Right lobe of liver (tissue), 4 donors: ENCODE measurements around the gene ITPKB.

Source experiments
- POLR2A ChIP-seq: fragments of 450-650 bp; IDR thresholded peaks from one replicate; pipeline ENCODE4 v1.6.1; 2017; ENCODE audit warnings: antibody characterized with exemption, mild to moderate bottlenecking
- TF ChIP-seq, protein P1 (sequence below), 4 donors: fragments of 200-600 bp in 3 of 4; fragments of 450-650 bp in 1 of 4; IDR thresholded peaks; one replicate each; pipeline versions ENCODE4 v1.5.1 to v1.8.0; 2016 to 2022; ENCODE audit warnings: antibody characterized with exemption in 4 of 4, mild to moderate bottlenecking in 2 of 4
- donor health status: DM: no; HTN: no; CAD: no.
- donor health status: DM: no; HTN: no; CAD: no.
- donor health status: DM: no; HTN: yes; CAD: no.

DNA sequence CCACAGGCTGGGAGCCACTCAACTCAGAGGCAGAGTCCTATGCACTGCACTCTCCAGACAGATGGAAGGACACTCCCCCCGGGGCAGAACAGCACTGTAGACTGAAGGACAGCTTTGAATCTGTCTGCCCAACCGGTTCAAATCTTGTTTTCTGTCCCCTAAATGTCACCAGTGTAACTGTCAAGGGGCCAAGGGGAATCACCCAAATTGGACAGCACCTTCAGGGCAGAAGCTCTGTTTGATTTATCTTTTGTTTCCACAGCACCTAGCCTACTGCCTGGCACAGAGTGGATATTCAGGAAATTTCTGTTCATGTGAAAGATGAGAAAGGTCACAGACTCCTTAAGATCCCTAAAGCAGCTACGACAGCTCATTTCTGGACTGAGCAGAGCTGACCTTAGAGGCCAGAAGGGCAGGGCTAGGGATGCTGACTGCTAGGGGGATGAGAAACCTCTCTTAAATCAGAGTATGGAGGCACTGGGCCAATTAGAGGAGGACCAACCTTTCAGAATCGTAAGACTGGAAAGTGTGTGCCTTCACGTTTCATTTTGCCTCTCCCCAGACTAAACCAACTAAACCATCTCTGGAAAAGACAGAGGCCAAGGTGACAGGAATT, 41.0 kb downstream of the ITPKB start:
- no peak for TF ChIP-seq POLR2A
- TF ChIP-seq, protein P1, sequence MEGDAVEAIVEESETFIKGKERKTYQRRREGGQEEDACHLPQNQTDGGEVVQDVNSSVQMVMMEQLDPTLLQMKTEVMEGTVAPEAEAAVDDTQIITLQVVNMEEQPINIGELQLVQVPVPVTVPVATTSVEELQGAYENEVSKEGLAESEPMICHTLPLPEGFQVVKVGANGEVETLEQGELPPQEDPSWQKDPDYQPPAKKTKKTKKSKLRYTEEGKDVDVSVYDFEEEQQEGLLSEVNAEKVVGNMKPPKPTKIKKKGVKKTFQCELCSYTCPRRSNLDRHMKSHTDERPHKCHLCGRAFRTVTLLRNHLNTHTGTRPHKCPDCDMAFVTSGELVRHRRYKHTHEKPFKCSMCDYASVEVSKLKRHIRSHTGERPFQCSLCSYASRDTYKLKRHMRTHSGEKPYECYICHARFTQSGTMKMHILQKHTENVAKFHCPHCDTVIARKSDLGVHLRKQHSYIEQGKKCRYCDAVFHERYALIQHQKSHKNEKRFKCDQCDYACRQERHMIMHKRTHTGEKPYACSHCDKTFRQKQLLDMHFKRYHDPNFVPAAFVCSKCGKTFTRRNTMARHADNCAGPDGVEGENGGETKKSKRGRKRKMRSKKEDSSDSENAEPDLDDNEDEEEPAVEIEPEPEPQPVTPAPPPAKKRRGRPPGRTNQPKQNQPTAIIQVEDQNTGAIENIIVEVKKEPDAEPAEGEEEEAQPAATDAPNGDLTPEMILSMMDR (IDR thresholded peaks at IDR 0.05): no peak
